D721Med (cell line): ENCODE data around the gene COL2A1.

Experiments
- DNase-seq: peaks from one replicate; pipeline ENCODE4 v3.0.0; 2011; ENCODE audit warnings: low spot score; ENCODE audit not compliant: insufficient read length
- FAIRE-seq: peaks from 2 replicates; lab custom pipeline; 2011; peaks lifted over from hg19 to GRCh38; lab: Jason Lieb, UNC
- TF ChIP-seq, protein P1 (sequence below): IDR thresholded peaks from 2 replicates; pipeline ENCODE4 v1.5.1; 2012; ENCODE audit warnings: mild to moderate bottlenecking, control low read depth; ENCODE audit not compliant: insufficient read depth; ENCODE audit errors: missing control alignments

The COL2A1 gene

DNA sequence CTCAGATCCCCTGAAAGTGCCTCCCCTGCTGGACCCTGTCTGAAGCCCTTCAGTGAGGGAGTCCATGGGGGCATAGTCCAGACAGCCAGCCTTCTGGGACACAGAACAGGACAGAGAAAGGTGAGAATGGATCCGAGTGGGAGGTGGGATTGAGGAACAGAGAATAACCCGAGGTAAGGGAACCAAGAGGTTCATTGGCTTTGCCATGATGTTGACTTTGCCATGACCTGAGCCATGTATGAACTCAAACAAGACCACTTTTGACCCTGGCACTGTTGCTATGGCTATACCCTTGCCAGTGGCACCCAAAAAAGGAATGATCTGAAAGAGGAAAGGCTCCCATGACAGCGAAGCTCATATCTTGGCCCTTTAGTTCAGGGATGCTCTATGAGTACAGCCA, 76.9 kb downstream of the COL2A1 start:
- TF ChIP-seq, protein P1, sequence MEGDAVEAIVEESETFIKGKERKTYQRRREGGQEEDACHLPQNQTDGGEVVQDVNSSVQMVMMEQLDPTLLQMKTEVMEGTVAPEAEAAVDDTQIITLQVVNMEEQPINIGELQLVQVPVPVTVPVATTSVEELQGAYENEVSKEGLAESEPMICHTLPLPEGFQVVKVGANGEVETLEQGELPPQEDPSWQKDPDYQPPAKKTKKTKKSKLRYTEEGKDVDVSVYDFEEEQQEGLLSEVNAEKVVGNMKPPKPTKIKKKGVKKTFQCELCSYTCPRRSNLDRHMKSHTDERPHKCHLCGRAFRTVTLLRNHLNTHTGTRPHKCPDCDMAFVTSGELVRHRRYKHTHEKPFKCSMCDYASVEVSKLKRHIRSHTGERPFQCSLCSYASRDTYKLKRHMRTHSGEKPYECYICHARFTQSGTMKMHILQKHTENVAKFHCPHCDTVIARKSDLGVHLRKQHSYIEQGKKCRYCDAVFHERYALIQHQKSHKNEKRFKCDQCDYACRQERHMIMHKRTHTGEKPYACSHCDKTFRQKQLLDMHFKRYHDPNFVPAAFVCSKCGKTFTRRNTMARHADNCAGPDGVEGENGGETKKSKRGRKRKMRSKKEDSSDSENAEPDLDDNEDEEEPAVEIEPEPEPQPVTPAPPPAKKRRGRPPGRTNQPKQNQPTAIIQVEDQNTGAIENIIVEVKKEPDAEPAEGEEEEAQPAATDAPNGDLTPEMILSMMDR = no peak
- DNase-seq (no peak), FAIRE-seq (no peak)
